C4-2B (cell line): Measurements from ENCODE around the gene EML2.

Source experiments
- CTCF ChIP-seq: fragments of 450-650 bp; conservative IDR thresholded peaks from 2 replicates; pipeline ENCODE4 v1.5.1; 2017; ENCODE audit warnings: mild to moderate bottlenecking
- ZFX ChIP-seq: fragments of 450-650 bp; IDR thresholded peaks from 2 replicates; pipeline ENCODE4 v1.6.1; 2017

GRCh38 chr19:45576682-45577081 is 62.5 kb downstream of the EML2 start:
- TF ChIP-seq CTCF = no peak
- no peak for TF ChIP-seq ZFX
